HepG2 (cell line): ENCODE data around the gene NDUFS5. TPM values are rescaled to one million over a fixed set of nuclear protein-coding genes. Genes with fewer than 3 reads are reported as not detected.

Experiments
- CHD2 ChIP-seq: IDR thresholded peaks from 2 replicates; pipeline ENCODE4 v1.6.1; 2011; ENCODE audit warnings: low read depth, low read length, improper control_type of control experiment
- POGZ ChIP-seq: sonication (generic); formaldehyde crosslinking; IDR thresholded peaks from 2 replicates; pipeline ENCODE4 v1.4.0; 2020; ENCODE audit warnings: mild to moderate bottlenecking, missing genetic modification reagents
- ZNF331 ChIP-seq: sonication (generic); formaldehyde crosslinking; IDR thresholded peaks from 2 replicates; pipeline ENCODE4 v1.4.0; 2020; ENCODE audit warnings: missing genetic modification reagents
- polyA plus RNA-seq, 8 experiments: library from polyadenylated mRNA; depleted of rRNA in 3 of 8; stranded (reverse) in 7 of 8; unstranded in 1 of 8; fragments of >200 nt; fragmentation: Illumina TruSeq in 4 of 8; extraction: Trizol in 4 of 8; gene quantifications; 2 replicates each; pipeline versions ENCODE4 v1.2.1 to v1.2.3, GENCODE V29; 2011 to 2016; ENCODE audit warnings: low read depth in 4 of 8, missing spikeins in 1 of 8, mixed read lengths in 1 of 8; ENCODE audit not compliant: insufficient read depth in 1 of 8
- total RNA-seq, 5 experiments: library from RNA; depleted of rRNA; stranded (reverse); fragments of >200 nt; fragmentation: Illumina TruSeq; extraction: Trizol; gene quantifications; 2 replicates each; pipeline ENCODE4 v1.2.3, GENCODE V29; 2016; ENCODE audit warnings: low read depth in 1 of 5
- TF ChIP-seq, protein P1 (sequence below), 2 experiments: sonication (generic) in 1 of 2; formaldehyde crosslinking in 1 of 2; IDR thresholded peaks; 2 replicates each; pipeline versions ENCODE4 v1.6.1 to v1.9.0; 2014 to 2022; ENCODE audit warnings: antibody characterized with exemption in 1 of 2, borderline replicate concordance in 1 of 2, inconsistent platforms in 1 of 2, low read depth in 1 of 2, missing genetic modification reagents in 1 of 2
- TF ChIP-seq, protein P2 (sequence below): IDR thresholded peaks from 2 replicates; pipeline ENCODE4 v1.6.1; 2018; ENCODE audit warnings: missing genetic modification reagents, mild to moderate bottlenecking, missing compliant biosample characterization
- TF ChIP-seq, protein P3 (sequence below): fragments of 450-650 bp; IDR thresholded peaks from 2 replicates; pipeline ENCODE4 v1.6.1; 2016
- TF ChIP-seq, protein P4 (sequence below): sonication (generic); formaldehyde crosslinking; IDR thresholded peaks from 2 replicates; pipeline ENCODE4 v1.4.0; 2020; ENCODE audit warnings: missing genetic modification reagents
- TF ChIP-seq, protein P5 (sequence below): sonication (generic); formaldehyde crosslinking; IDR thresholded peaks from 2 replicates; pipeline ENCODE4 v1.5.1; 2020; ENCODE audit warnings: missing genetic modification reagents, mild to moderate bottlenecking, borderline replicate concordance

NDUFS5 gene
- total and polyA plus RNA-seq, 2 of the 13 experiments (the other 11 are each of a cell fraction or from before 2014, with no cell fraction given) = 263 to 466 TPM

DNA sequence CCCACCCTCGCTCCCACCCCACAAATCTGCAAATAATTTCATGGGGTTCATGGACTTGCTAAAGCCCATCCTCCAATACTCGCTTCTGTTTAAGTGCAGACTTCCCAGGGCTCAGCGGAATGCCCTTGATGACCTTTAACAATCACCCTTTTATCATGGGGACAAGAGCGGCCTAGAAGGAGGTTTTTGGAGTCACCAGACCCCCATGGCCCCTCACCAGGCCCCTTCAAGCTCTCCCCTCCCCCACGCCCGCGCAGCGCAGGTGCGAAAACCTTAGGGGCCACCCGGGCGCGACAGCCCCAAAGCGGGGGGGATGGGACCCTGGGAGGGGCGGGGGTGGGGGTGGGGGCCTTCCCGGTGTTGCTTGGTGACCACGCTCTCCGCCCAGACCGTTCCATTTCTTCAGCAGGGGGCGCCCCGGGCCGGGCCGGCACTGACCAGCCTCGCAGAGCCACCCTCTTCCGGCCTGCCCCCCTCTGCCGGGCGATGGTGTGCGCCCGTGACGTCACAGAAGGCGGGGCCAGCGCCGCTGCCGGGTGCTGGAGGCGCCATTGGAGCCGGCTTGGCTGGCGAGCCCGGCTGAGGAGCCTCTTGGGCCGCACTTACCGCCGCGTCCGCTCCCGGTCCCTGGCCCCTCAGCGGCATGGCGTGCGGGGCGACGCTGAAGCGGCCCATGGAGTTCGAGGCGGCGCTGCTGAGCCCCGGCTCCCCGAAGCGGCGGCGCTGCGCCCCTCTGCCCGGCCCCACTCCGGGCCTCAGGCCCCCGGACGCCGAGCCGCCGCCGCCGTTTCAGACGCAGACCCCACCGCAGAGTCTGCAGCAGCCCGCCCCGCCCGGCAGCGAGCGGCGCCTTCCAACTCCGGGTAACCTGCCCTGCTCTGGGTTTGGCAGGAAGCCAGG lies 35.2 kb upstream of the NDUFS5 start, which contains the start of gene AKIRIN1 (continued):
- TF ChIP-seq, protein P1, sequence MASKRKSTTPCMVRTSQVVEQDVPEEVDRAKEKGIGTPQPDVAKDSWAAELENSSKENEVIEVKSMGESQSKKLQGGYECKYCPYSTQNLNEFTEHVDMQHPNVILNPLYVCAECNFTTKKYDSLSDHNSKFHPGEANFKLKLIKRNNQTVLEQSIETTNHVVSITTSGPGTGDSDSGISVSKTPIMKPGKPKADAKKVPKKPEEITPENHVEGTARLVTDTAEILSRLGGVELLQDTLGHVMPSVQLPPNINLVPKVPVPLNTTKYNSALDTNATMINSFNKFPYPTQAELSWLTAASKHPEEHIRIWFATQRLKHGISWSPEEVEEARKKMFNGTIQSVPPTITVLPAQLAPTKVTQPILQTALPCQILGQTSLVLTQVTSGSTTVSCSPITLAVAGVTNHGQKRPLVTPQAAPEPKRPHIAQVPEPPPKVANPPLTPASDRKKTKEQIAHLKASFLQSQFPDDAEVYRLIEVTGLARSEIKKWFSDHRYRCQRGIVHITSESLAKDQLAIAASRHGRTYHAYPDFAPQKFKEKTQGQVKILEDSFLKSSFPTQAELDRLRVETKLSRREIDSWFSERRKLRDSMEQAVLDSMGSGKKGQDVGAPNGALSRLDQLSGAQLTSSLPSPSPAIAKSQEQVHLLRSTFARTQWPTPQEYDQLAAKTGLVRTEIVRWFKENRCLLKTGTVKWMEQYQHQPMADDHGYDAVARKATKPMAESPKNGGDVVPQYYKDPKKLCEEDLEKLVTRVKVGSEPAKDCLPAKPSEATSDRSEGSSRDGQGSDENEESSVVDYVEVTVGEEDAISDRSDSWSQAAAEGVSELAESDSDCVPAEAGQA (IDR thresholded peaks at IDR 0.05; ENCODE audit: low read depth) = 0 out of 2 replicates have a peak, but pooled peaks have one; percentile 29
- TF ChIP-seq, protein P1 (CRISPR knock-in tag; IDR thresholded peaks at IDR 0.05; ENCODE audit: borderline replicate concordance) = no peak
- TF ChIP-seq, protein P2, sequence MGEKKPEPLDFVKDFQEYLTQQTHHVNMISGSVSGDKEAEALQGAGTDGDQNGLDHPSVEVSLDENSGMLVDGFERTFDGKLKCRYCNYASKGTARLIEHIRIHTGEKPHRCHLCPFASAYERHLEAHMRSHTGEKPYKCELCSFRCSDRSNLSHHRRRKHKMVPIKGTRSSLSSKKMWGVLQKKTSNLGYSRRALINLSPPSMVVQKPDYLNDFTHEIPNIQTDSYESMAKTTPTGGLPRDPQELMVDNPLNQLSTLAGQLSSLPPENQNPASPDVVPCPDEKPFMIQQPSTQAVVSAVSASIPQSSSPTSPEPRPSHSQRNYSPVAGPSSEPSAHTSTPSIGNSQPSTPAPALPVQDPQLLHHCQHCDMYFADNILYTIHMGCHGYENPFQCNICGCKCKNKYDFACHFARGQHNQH = 0 out of 2 replicates have a peak, but pooled peaks have one; percentile 66
- TF ChIP-seq CHD2 (peak; percentile 47; the same call in 1 of the 2 replicates), ZNF331 (peak; percentile 32; the same call in 1 of the 2 replicates), POGZ (CRISPR knock-in tag) (peak; percentile 75)
- TF ChIP-seq, protein P3, sequence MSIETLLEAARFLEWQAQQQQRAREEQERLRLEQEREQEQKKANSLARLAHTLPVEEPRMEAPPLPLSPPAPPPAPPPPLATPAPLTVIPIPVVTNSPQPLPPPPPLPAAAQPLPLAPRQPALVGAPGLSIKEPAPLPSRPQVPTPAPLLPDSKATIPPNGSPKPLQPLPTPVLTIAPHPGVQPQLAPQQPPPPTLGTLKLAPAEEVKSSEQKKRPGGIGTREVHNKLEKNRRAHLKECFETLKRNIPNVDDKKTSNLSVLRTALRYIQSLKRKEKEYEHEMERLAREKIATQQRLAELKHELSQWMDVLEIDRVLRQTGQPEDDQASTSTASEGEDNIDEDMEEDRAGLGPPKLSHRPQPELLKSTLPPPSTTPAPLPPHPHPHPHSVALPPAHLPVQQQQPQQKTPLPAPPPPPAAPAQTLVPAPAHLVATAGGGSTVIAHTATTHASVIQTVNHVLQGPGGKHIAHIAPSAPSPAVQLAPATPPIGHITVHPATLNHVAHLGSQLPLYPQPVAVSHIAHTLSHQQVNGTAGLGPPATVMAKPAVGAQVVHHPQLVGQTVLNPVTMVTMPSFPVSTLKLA = no peak
- TF ChIP-seq, protein P4, sequence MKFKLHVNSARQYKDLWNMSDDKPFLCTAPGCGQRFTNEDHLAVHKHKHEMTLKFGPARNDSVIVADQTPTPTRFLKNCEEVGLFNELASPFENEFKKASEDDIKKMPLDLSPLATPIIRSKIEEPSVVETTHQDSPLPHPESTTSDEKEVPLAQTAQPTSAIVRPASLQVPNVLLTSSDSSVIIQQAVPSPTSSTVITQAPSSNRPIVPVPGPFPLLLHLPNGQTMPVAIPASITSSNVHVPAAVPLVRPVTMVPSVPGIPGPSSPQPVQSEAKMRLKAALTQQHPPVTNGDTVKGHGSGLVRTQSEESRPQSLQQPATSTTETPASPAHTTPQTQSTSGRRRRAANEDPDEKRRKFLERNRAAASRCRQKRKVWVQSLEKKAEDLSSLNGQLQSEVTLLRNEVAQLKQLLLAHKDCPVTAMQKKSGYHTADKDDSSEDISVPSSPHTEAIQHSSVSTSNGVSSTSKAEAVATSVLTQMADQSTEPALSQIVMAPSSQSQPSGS (CRISPR knock-in tag) = peak; percentile 91
- TF ChIP-seq, protein P5, sequence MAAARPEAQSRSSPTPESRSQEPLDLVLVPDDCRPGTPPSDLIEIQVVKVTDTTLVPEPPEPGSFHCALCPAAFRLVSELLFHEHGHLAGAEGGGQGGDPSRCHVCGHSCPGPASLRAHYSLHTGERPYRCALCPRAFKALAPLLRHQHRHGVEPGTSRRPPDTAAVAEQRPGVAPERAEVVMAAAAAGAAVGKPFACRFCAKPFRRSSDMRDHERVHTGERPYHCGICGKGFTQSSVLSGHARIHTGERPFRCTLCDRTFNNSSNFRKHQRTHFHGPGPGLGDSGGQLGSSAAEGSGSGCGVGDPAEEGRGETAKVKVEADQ = 0 out of 2 replicates have a peak, but pooled peaks have one; percentile 75
